SH-SY5Y (cell line): Measurements from ENCODE around the gene DLG4.

Experiments
- GATA2 ChIP-seq: IDR thresholded peaks from 2 replicates; pipeline ENCODE4 v1.6.1; 2011; ENCODE audit warnings: mild to moderate bottlenecking, low read depth, low read length
- GATA3 ChIP-seq: IDR thresholded peaks from 2 replicates; pipeline ENCODE4 v1.6.1; 2011; ENCODE audit warnings: low read depth, mild to moderate bottlenecking, low read length, moderate library complexity

DNA sequence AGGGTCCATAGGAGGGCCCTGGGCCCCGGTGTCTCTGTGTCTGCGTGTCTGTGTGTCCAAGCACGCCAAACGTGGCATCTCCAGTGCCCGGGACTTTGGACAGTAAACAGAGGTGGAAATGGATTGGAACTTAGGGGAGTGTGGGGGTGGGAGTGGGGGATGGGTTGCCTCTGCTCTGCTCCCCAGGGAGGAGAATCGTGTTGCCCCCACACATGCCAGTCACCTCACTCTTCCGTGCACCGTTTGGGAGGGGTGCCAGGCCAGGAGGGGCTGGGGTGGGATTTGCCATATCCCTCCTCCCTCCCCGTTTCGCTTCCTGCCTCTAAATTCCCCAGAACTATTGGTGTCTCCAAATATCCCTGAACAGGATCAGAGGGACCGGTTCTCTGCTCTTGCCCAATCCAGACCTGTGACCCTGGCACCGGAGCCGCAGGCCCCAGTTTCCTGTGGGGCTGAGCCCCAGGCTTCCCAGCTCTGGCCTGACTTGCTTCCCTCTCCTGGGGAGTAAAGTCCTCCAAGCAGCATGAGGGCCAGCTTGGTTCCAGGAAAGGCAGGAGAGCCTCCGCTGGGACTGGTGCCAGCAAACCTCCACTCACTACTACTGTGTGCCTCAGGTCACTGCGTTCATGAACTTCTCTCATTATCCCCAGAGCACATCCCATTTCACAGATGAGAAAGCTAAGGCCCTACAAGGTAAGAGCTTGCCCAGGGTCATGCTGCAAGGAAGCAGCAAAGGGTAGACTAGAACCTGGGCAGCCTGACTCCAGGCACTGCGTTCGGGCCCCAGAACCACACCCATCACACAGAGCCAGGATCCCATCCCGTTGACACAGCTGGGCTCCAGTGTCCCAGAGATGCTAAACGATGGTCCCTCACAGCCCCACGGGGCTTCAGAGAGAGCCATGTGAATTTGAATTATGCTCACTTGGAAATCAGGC is 40.0 kb downstream of the DLG4 start, which contains the start of gene ASGR1:
- no peak for TF ChIP-seq GATA2
- no peak for TF ChIP-seq GATA3
